Measurements from ENCODE around the gene WDR62.

The WDR62 gene

GRCh38 chr19:36054733-36055686 is at the start of gene WDR62:
Gene WDR62, plus strand, starts transcription at chr19:36054897. Its CDS starts 75 bp downstream, at chr19:36054972.
- peak; percentile 92 for DNase-seq (ENCODE audit: low read depth)

GRCh38 chr19:36006955-36007354 is 47.7 kb upstream of the WDR62 start:
- DNase-seq (ENCODE audit: low read depth) = no peak

- no peak for DNase-seq (ENCODE audit: low read depth)
Observed at GRCh38 chr19:36008336-36008978, 46.2 kb upstream of the WDR62 start, which contains the start of gene SYNE4. Gene SYNE4, minus strand, starts transcription at chr19:36008813. Its CDS starts 132 bp downstream, at chr19:36008681.

GRCh38 chr19:36009220-36009619 is 45.5 kb upstream of the WDR62 start:
- DNase-seq (ENCODE audit: low read depth) = peak; percentile 34

GRCh38 chr19:36009633-36010379 is 44.9 kb upstream of the WDR62 start:
- no peak for DNase-seq (ENCODE audit: low read depth)

- DNase-seq (ENCODE audit: low read depth) = no peak
Observed at GRCh38 chr19:36010402-36010801, 44.3 kb upstream of the WDR62 start.

GRCh38 chr19:36013280-36014011 is 41.3 kb upstream of the WDR62 start:
- no peak for DNase-seq (ENCODE audit: low read depth)

- peak; percentile 99 for DNase-seq (ENCODE audit: low read depth)
Observed at GRCh38 chr19:36014012-36014924, 40.4 kb upstream of the WDR62 start, which contains the start of gene ALKBH6. Gene ALKBH6, minus strand, starts transcription at chr19:36014213. Its CDS starts 816 bp downstream, at chr19:36013397.

- no peak for DNase-seq (ENCODE audit: low read depth)
Observed at GRCh38 chr19:36019061-36019670, 35.5 kb upstream of the WDR62 start.

GRCh38 chr19:36023432-36023831 is 31.3 kb upstream of the WDR62 start:
- DNase-seq (ENCODE audit: low read depth) = no peak

- DNase-seq (ENCODE audit: low read depth) = no peak
Observed at GRCh38 chr19:36025541-36025940, 29.2 kb upstream of the WDR62 start.

- DNase-seq (ENCODE audit: low read depth) = no peak
Observed at GRCh38 chr19:36026091-36026876, 28.4 kb upstream of the WDR62 start.

- DNase-seq (ENCODE audit: low read depth) = no peak
Observed at GRCh38 chr19:36027696-36028095, 27.0 kb upstream of the WDR62 start.

GRCh38 chr19:36028313-36029041 is 26.2 kb upstream of the WDR62 start:
- DNase-seq (ENCODE audit: low read depth) = no peak

GRCh38 chr19:36030264-36031148 is 24.2 kb upstream of the WDR62 start:
- DNase-seq (ENCODE audit: low read depth) = no peak

- no peak for DNase-seq (ENCODE audit: low read depth)
Observed at GRCh38 chr19:36031308-36031707, 23.4 kb upstream of the WDR62 start.

Data from stimulated activated CD8-positive, alpha-beta memory T cell treated with anti-CD3 and anti-CD28 coated beads, Interleukin-4, amount 100 ng/mL, for 24 hours (primary cell).